ENCODE data around the gene ZNF273. TPM values are rescaled to one million over a fixed set of nuclear protein-coding genes. Genes with fewer than 3 reads are reported as not detected.
"Not testable (repeated sequence)": the region's sequence is repeated elsewhere in the genome, so short reads cannot be mapped to it uniquely, and the experiment has no call there.

ZNF273 gene
- polyA plus RNA-seq (2013, experiment 1 of 2), result 11.6 TPM
- 11.6 TPM for polyA plus RNA-seq (2013, experiment 2 of 2)

DNA sequence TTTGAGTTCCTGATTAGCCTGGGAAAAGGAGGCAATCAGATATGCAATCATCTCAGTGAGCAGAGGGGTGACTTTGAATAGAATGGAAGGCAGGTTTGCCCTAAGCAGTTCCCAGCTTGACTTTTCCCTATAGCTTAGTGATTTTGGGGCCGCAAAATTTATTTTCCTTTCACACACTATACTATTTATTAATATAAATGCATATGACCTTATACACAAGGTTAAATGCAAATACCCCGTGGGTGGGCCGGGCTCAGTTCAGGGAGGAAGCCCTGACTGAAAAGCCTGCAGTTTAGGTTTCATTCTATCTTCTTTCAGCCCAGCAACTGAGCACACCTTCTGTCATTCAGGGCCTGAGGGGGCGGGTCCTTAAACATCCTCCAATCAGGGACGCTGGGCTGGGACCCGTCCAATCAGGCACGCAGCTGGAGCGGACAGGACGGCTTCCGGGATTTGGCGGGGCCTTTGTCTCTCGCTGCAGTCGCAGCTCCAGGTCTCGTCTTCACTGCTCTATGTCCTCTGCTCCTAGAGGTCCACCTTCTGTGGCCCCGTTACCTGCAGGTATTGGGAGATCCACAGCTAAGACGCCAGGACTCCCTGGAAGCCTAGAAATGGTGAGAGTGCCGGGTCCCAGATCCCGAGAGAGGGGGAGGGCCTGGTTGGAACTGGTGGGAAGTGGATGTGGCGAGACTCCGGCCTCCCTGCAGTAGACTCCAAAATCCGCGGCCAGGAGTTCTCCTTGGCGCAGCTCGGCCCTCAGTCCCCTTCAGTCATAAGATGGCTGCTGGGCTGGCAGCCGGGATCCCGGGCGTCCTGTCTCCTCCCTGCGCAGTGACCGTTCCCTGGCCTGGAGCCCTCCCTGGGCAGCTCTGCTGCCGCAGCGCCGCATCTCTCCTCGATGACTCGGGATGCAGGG, at the start of gene ZNF273:
ZNF273 (plus strand) TSS at position 468 of the 916 bp plus-strand sequence; CDS start at position 513, 45 bp downstream.
- Histone ChIP-seq H3K27me3 (ENCODE audit: insufficient read depth, low read length, poor library complexity) (no peaks in the 10 kb centered on the region), H3K4me2 (ENCODE audit: low read length) (peak within 1 kb of the TSS; percentile 72), H2BK120ac (ENCODE audit: low read depth, low read length) (peak within 1 kb of the TSS; percentile 24), H2BK5ac (ENCODE audit: low read length) (peak within 1 kb of the TSS; percentile 54), H4K5ac (ENCODE audit: low read length) (no peak within 1 kb of the TSS), H3K18ac (ENCODE audit: low read length) (peak within 1 kb of the TSS; percentile 99), H3K4ac (ENCODE audit: low read depth, low read length) (peak within 1 kb of the TSS; percentile 89), H3K56ac (ENCODE audit: low read length) (peak within 1 kb of the TSS; percentile 98), H3K4me1 (ENCODE audit: control insufficient read depth, low read depth, low read length) (peaks cover 10% of the 10 kb centered on the region), H3K79me1 (ENCODE audit: low read length) (peaks cover 3% of the 10 kb centered on the region), H3K9ac (ENCODE audit: low read length) (peak within 1 kb of the TSS; percentile 97), H4K8ac (ENCODE audit: low read depth, low read length) (peak within 1 kb of the TSS; percentile 98), H3K36me3 (ENCODE audit: control insufficient read depth, insufficient read depth, low read length) (no peaks in the 10 kb centered on the region), H3K27ac (ENCODE audit: low read depth, low read length) (peak within 1 kb of the TSS; percentile 97), H3K4me3 (ENCODE audit: low read length) (peak within 1 kb of the TSS; percentile 81), H2AK5ac (ENCODE audit: low read length) (no peak within 1 kb of the TSS), H2BK15ac (replicated peaks; ENCODE audit: low read depth) (no peak within 1 kb of the TSS), H3K23ac (ENCODE audit: low read length) (peak within 1 kb of the TSS; percentile 89), H3K79me2 (ENCODE audit: control insufficient read depth, insufficient read depth, low read length) (peaks cover 36% of the 10 kb centered on the region)
- peak; percentile 98 for DNase-seq
- WGBS (ENCODE audit: extremely low coverage, insufficient coverage, low lambda C conversion rate), result no CpG with 5 or more reads among the region's 34 CpGs

- WGBS (ENCODE audit: extremely low coverage, insufficient coverage, low lambda C conversion rate), result no CpG with 5 or more reads among the region's 4 CpGs
- Histone ChIP-seq H2BK120ac (ENCODE audit: low read depth, low read length) (no peak overlapping the region), H3K36me3 (ENCODE audit: control insufficient read depth, insufficient read depth, low read length) (no peaks in the 10 kb centered on the region), H3K27ac (ENCODE audit: low read depth, low read length) (no peak overlapping the region), H3K18ac (ENCODE audit: low read length) (no peak overlapping the region), H3K27me3 (ENCODE audit: insufficient read depth, low read length, poor library complexity) (no peaks in the 10 kb centered on the region), H3K23ac (ENCODE audit: low read length) (no peak overlapping the region), H3K79me1 (ENCODE audit: low read length) (no peaks in the 10 kb centered on the region), H3K4me2 (ENCODE audit: low read length) (no peak overlapping the region), H3K4ac (ENCODE audit: low read depth, low read length) (no peak overlapping the region), H2BK5ac (ENCODE audit: low read length) (no peak overlapping the region), H4K8ac (ENCODE audit: low read depth, low read length) (no peak overlapping the region), H3K79me2 (ENCODE audit: control insufficient read depth, insufficient read depth, low read length) (no peaks in the 10 kb centered on the region), H3K56ac (ENCODE audit: low read length) (no peak overlapping the region), H3K4me1 (ENCODE audit: control insufficient read depth, low read depth, low read length) (no peaks in the 10 kb centered on the region), H2AK5ac (ENCODE audit: low read length) (no peak overlapping the region), H4K5ac (ENCODE audit: low read length) (no peak overlapping the region), H3K4me3 (ENCODE audit: low read length) (no peak overlapping the region), H2BK15ac (replicated peaks; ENCODE audit: low read depth) (no peak overlapping the region), H3K9ac (ENCODE audit: low read length) (no peak overlapping the region)
- no peak for DNase-seq
These were observed 49.4 kb upstream of the ZNF273 start for GRCh38 chr7:64853679-64854078.

DNA sequence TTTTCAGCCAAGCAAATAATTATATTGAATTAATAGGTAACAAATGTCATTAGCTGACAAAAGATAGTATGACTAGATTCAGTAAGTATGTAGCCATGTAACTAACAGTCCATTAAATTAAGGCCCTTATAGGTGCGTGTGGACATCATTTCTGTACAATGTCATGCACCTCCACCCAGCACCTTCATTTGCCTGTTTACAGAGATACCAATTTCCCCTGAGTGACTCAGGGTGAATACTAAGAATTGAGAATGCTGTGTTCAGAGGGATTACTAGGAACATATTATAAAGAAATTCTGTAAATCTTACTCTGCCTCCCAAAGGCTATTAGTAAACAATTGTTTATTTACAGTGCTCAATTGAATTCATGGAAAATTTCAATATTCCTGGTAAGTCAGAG, 48.1 kb upstream of the ZNF273 start:
- Histone ChIP-seq H3K27me3 (ENCODE audit: insufficient read depth, low read length, poor library complexity) (no peaks in the 10 kb centered on the region), H3K36me3 (ENCODE audit: control insufficient read depth, insufficient read depth, low read length) (no peaks in the 10 kb centered on the region), H3K56ac (ENCODE audit: low read length) (no peak overlapping the region), H4K8ac (ENCODE audit: low read depth, low read length) (no peak overlapping the region), H2BK5ac (ENCODE audit: low read length) (no peak overlapping the region), H2AK5ac (ENCODE audit: low read length) (no peak overlapping the region), H3K4me2 (ENCODE audit: low read length) (no peak overlapping the region), H3K27ac (ENCODE audit: low read depth, low read length) (no peak overlapping the region), H3K4me3 (ENCODE audit: low read length) (no peak overlapping the region), H3K79me1 (ENCODE audit: low read length) (no peaks in the 10 kb centered on the region), H3K79me2 (ENCODE audit: control insufficient read depth, insufficient read depth, low read length) (no peaks in the 10 kb centered on the region), H2BK15ac (replicated peaks; ENCODE audit: low read depth) (no peak overlapping the region), H3K18ac (ENCODE audit: low read length) (no peak overlapping the region), H2BK120ac (ENCODE audit: low read depth, low read length) (no peak overlapping the region), H3K4me1 (ENCODE audit: control insufficient read depth, low read depth, low read length) (no peaks in the 10 kb centered on the region), H4K5ac (ENCODE audit: low read length) (no peak overlapping the region), H3K9ac (ENCODE audit: low read length) (no peak overlapping the region), H3K23ac (ENCODE audit: low read length) (no peak overlapping the region), H3K4ac (ENCODE audit: low read depth, low read length) (no peak overlapping the region)
- no CpG with 5 or more reads among the region's 1 CpG for WGBS (ENCODE audit: extremely low coverage, insufficient coverage, low lambda C conversion rate)
- DNase-seq, result no peak

DNA sequence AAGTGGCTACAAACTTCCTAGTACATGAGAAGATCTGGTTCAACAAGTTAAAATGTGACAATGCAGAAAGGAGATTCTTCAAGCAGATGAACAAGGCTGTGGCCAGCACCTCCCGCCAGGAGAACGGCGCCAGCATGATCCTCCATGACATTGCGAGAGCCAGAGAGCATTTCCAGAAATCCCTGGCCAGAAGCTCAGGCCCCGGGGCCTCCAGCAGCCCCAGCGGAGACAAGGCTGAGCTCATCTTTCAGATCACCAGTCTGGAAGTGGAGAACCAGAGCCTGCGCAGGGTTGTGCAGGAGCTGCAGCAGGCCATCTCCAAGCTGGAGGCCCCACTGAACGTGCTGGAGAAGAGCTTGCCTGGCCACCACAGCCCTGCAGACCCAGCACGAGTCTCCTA, 40.1 kb upstream of the ZNF273 start:
- Histone ChIP-seq H3K27ac (ENCODE audit: low read depth, low read length) (no peak overlapping the region), H3K56ac (ENCODE audit: low read length) (no peak overlapping the region), H4K8ac (ENCODE audit: low read depth, low read length) (no peak overlapping the region), H3K4me1 (ENCODE audit: control insufficient read depth, low read depth, low read length) (no peaks in the 10 kb centered on the region), H3K4me2 (ENCODE audit: low read length) (no peak overlapping the region), H2AK5ac (ENCODE audit: low read length) (no peak overlapping the region), H3K79me2 (ENCODE audit: control insufficient read depth, insufficient read depth, low read length) (no peaks in the 10 kb centered on the region), H3K4me3 (ENCODE audit: low read length) (no peak overlapping the region), H2BK15ac (replicated peaks; ENCODE audit: low read depth) (no peak overlapping the region), H3K79me1 (ENCODE audit: low read length) (no peaks in the 10 kb centered on the region), H3K27me3 (ENCODE audit: insufficient read depth, low read length, poor library complexity) (no peaks in the 10 kb centered on the region), H3K18ac (ENCODE audit: low read length) (no peak overlapping the region), H3K23ac (ENCODE audit: low read length) (no peak overlapping the region), H4K5ac (ENCODE audit: low read length) (no peak overlapping the region), H2BK5ac (ENCODE audit: low read length) (no peak overlapping the region), H3K4ac (ENCODE audit: low read depth, low read length) (no peak overlapping the region), H3K9ac (ENCODE audit: low read length) (no peak overlapping the region), H2BK120ac (ENCODE audit: low read depth, low read length) (no peak overlapping the region), H3K36me3 (ENCODE audit: control insufficient read depth, insufficient read depth, low read length) (no peaks in the 10 kb centered on the region)
- WGBS (ENCODE audit: extremely low coverage, insufficient coverage, low lambda C conversion rate), result no CpG with 5 or more reads among the region's 9 CpGs
- no peak for DNase-seq

DNA sequence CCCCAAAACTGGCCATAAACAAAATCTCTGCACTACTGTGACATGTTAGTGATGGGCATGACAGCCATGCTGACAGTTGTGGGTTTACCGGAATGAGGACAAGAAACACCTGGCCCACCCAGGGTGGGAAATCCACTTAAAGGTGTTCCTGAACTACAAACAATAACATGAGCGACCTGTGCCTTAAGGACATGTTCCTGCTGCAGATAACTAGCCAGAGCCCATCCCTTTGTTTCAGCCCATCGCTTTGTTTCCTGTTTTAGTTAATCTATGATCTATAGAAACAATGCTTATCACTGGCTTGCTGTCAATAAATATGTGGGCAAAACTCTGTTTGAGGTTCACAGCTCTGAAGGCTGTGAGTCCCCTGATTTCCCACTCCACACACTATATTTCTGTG, 39.5 kb upstream of the ZNF273 start:
- not testable (repeated sequence) for H3K9ac ChIP-seq (ENCODE audit: low read length); H3K23ac ChIP-seq (ENCODE audit: low read length); H2BK120ac ChIP-seq (ENCODE audit: low read depth, low read length); H3K4me3 ChIP-seq (ENCODE audit: low read length); H3K56ac ChIP-seq (ENCODE audit: low read length); H3K4ac ChIP-seq (ENCODE audit: low read depth, low read length); H2BK15ac ChIP-seq (replicated peaks; ENCODE audit: low read depth); H3K36me3 ChIP-seq (ENCODE audit: control insufficient read depth, insufficient read depth, low read length); H3K4me1 ChIP-seq (ENCODE audit: control insufficient read depth, low read depth, low read length); H3K79me2 ChIP-seq (ENCODE audit: control insufficient read depth, insufficient read depth, low read length); H2BK5ac ChIP-seq (ENCODE audit: low read length); H3K79me1 ChIP-seq (ENCODE audit: low read length); H3K27ac ChIP-seq (ENCODE audit: low read depth, low read length); H3K18ac ChIP-seq (ENCODE audit: low read length); DNase-seq; H2AK5ac ChIP-seq (ENCODE audit: low read length); H4K5ac ChIP-seq (ENCODE audit: low read length); H4K8ac ChIP-seq (ENCODE audit: low read depth, low read length); H3K27me3 ChIP-seq (ENCODE audit: insufficient read depth, low read length, poor library complexity); H3K4me2 ChIP-seq (ENCODE audit: low read length)
- WGBS (ENCODE audit: extremely low coverage, insufficient coverage, low lambda C conversion rate), result no CpG with 5 or more reads among the region's 3 CpGs
